ENCODE results near the gene FBXO27.
"Not testable (repeated sequence)": the region's sequence is repeated elsewhere in the genome, so short reads cannot be mapped to it uniquely, and the experiment has no call there.

The FBXO27 gene

GRCh38 chr19:39032063-39032918 is at the start of gene FBXO27:
FBXO27 (minus strand) TSS chr19:39032549; CDS start chr19:39032227, 322 bp downstream.
- peaks cover 2% of the 10 kb centered on the region for H3K27me3 Mint-ChIP-seq
- no peak within 1 kb of the TSS for H3K27ac Mint-ChIP-seq
- peak within 1 kb of the TSS; percentile 63 for H3K4me3 Mint-ChIP-seq

GRCh38 chr19:39080431-39080830 is 48.1 kb upstream of the FBXO27 start:
- no peak overlapping the region for H3K27ac Mint-ChIP-seq
- H3K4me1 Mint-ChIP-seq = peaks cover 13% of the 10 kb centered on the region
- H3K27me3 Mint-ChIP-seq = peaks cover 21% of the 10 kb centered on the region
- no peaks in the 10 kb centered on the region for H3K9me3 Mint-ChIP-seq
- H3K36me3 Mint-ChIP-seq = no peaks in the 10 kb centered on the region
- no peak overlapping the region for H3K4me3 Mint-ChIP-seq

More at GRCh38 chr19:39032063-39032918, at the start of gene FBXO27:
- Mint-ChIP-seq H3K9me3 (no peaks in the 10 kb centered on the region), H3K4me1 (peaks cover 7% of the 10 kb centered on the region), H3K36me3 (no peaks in the 10 kb centered on the region)

DNA sequence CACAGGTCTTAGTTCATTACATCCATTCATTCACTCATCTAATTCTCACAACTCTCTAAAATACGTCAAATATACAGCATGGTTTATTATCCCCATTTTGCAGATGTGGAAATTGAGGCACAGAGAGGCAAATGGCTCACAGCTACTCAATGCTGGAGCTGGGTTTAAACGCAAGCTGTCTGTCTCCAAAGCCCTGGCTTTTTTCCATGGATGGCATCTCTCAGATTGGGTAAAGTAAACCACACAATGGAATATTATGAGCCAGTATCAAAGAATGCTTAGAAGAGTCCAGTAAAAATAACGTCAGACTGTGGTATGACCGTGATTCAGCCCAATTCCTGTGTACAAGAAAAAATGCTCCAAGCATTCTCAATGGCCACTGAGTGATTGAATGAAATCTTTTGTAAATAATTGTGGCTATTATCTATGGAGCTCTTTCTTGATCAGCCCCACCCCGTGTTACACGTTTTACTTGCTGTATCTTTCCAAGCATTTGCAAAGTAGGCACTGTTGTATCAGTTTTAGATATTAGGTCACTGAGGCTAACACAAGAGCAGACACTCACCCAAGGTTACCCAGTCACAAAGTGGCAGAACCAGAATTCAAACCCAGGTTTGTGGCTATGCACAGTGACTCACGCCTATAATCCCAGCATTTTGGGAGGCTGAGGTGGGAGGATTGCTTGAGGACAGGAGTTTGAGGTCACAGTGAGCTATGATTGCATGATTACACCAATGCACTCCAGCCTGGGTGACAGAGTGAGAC is 46.3 kb upstream of the FBXO27 start:
- Mint-ChIP-seq H3K27me3 (peaks cover 15% of the 10 kb centered on the region), H3K4me3 (no peak overlapping the region), H3K36me3 (no peaks in the 10 kb centered on the region), H3K27ac (no peak overlapping the region), H3K9me3 (no peaks in the 10 kb centered on the region), H3K4me1 (peaks cover 18% of the 10 kb centered on the region)

DNA sequence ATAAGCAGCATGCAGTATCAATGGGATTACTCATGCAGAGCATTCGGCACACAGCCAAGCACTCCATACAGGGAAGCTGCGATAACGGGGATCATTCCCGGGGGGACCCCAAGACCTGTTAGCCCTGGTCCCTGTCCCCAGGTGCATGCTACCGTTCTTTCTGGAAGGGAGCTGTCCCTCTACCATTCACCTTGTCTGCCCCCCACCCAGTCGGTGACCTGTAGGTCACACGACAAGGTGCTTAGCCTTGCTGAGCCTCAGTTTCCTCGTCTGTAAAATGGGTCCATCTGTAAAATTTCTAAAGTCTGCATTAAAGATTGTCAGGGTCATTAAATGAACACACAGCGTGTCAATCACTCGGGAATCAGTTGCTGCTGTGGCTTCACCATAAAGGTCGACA is 45.0 kb upstream of the FBXO27 start:
- H3K27ac Mint-ChIP-seq = peak overlapping the region; percentile 74
- H3K36me3 Mint-ChIP-seq = no peaks in the 10 kb centered on the region
- H3K27me3 Mint-ChIP-seq = peaks cover 7% of the 10 kb centered on the region
- no peaks in the 10 kb centered on the region for H3K9me3 Mint-ChIP-seq
- H3K4me3 Mint-ChIP-seq = no peak overlapping the region
- peaks cover 22% of the 10 kb centered on the region for H3K4me1 Mint-ChIP-seq

- H3K4me1 Mint-ChIP-seq = peaks cover 23% of the 10 kb centered on the region
- peaks cover 1% of the 10 kb centered on the region for H3K27me3 Mint-ChIP-seq
- no peaks in the 10 kb centered on the region for H3K36me3 Mint-ChIP-seq
- no peak overlapping the region for H3K27ac Mint-ChIP-seq
- H3K9me3 Mint-ChIP-seq = no peaks in the 10 kb centered on the region
- H3K4me3 Mint-ChIP-seq = no peak overlapping the region
Observed at GRCh38 chr19:39074942-39075341, 42.6 kb upstream of the FBXO27 start.

GRCh38 chr19:39074205-39074692 is 41.9 kb upstream of the FBXO27 start:
- Mint-ChIP-seq H3K9me3 (no peaks in the 10 kb centered on the region), H3K4me3 (peak overlapping the region; percentile 76), H3K4me1 (peaks cover 23% of the 10 kb centered on the region), H3K27me3 (no peaks in the 10 kb centered on the region), H3K27ac (no peak overlapping the region), H3K36me3 (no peaks in the 10 kb centered on the region)

GRCh38 chr19:39070888-39071287 is 38.5 kb upstream of the FBXO27 start:
- H3K9me3 Mint-ChIP-seq = no peaks in the 10 kb centered on the region
- H3K4me3 Mint-ChIP-seq = no peak overlapping the region
- no peak overlapping the region for H3K27ac Mint-ChIP-seq
- no peaks in the 10 kb centered on the region for H3K27me3 Mint-ChIP-seq
- H3K36me3 Mint-ChIP-seq = no peaks in the 10 kb centered on the region
- H3K4me1 Mint-ChIP-seq = peaks cover 22% of the 10 kb centered on the region

DNA sequence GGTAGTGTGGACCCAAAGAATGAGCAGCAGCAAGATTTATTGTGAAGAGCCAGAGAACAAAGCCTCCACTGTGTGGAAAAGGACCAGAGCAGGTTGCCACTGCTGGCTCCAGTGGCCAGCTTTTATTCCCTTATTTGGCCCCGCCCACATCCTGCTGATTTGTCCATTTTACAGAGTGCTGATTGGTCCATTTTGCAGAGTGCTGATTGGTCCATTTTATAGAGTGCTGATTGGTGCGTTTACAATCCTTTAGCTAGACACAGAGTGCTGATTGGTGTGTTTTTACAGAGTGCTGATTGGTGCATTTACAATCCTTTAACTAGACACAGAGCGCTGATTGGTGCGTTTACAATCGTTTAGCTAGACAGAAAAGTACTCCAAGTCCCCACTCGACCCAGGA is 35.9 kb upstream of the FBXO27 start:
- not testable (repeated sequence) for H3K9me3 Mint-ChIP-seq, H3K36me3 Mint-ChIP-seq, H3K4me3 Mint-ChIP-seq, H3K27me3 Mint-ChIP-seq, H3K27ac Mint-ChIP-seq, H3K4me1 Mint-ChIP-seq

- Mint-ChIP-seq H3K4me1 (no peaks in the 10 kb centered on the region), H3K27me3 (no peaks in the 10 kb centered on the region), H3K9me3 (no peaks in the 10 kb centered on the region), H3K36me3 (no peaks in the 10 kb centered on the region), H3K27ac (no peak overlapping the region), H3K4me3 (no peak overlapping the region)
Observed at GRCh38 chr19:39067104-39067503, 34.8 kb upstream of the FBXO27 start.

- Mint-ChIP-seq H3K27ac (no peak overlapping the region), H3K4me1 (peaks cover 4% of the 10 kb centered on the region), H3K27me3 (no peaks in the 10 kb centered on the region), H3K4me3 (no peak overlapping the region), H3K36me3 (no peaks in the 10 kb centered on the region), H3K9me3 (no peaks in the 10 kb centered on the region)
Observed at GRCh38 chr19:39065928-39066327, 33.6 kb upstream of the FBXO27 start.

DNA sequence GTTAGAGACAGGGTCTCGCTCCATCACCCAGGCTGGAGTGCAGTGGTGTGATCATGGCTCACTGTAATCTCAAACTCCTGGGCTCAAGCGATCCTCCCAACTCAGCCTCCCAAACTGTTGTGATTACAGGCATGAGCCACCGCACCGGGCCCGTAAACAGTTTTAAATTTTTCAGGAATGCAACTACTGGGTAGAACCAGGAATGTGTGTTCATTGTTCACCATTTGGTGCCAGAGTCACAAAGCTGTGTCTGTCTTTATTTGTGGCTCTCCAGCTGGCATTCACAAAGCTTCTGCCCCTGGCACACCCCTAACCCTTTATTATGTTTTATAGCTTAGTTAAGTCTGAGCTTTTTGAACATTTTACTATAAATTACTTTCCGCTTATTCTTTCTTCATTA is 32.1 kb upstream of the FBXO27 start:
- Mint-ChIP-seq H3K36me3 (no peaks in the 10 kb centered on the region), H3K27me3 (no peaks in the 10 kb centered on the region), H3K4me1 (peaks cover 4% of the 10 kb centered on the region), H3K27ac (no peak overlapping the region), H3K4me3 (no peak overlapping the region), H3K9me3 (no peaks in the 10 kb centered on the region)

- Mint-ChIP-seq H3K4me3 (no peak overlapping the region), H3K9me3 (no peaks in the 10 kb centered on the region), H3K27me3 (no peaks in the 10 kb centered on the region), H3K4me1 (peaks cover 4% of the 10 kb centered on the region), H3K27ac (no peak overlapping the region), H3K36me3 (no peaks in the 10 kb centered on the region)
Observed at GRCh38 chr19:39060171-39060570, 27.8 kb upstream of the FBXO27 start.

DNA sequence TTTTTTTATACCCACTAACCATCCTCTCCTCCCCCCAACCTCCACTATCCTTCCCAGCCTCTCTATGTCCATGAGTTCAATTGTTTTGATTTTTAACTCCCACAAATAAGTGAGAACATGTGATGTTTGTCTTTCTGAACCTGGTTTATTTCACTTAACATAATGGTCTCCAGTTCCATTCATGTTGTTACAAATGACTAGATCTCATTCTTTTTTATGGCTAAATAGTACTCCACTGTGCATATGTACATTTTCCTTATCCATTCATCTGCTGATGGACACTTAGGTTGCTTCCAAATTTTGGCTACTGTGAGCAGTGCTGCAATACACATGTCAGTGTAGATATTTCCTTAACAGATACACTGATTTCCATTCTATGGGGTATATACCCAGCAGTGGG is 27.0 kb upstream of the FBXO27 start:
- Mint-ChIP-seq H3K9me3 (no peaks in the 10 kb centered on the region), H3K27ac (no peak overlapping the region), H3K36me3 (no peaks in the 10 kb centered on the region), H3K4me1 (peaks cover 4% of the 10 kb centered on the region), H3K27me3 (no peaks in the 10 kb centered on the region), H3K4me3 (no peak overlapping the region)

DNA sequence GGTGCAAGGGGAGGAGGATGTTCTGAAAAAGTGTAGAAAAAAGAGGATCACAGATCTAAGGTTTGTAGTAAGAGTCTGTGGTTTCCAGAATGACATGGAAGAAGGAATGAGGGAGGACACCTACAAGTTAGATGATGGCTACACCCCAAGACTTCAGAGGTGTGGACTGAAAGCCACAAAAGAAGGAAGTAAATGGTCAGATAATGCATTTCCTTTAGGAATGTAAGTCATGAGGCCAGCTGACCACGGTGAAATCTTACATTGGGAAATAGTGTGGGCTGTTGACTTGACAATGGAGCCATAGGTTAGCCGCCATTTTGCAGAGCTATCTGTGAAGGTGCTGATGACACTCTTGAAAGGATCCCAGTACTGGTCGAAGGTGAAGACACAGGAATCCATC is 25.3 kb upstream of the FBXO27 start:
- no peak overlapping the region for H3K4me3 Mint-ChIP-seq
- H3K27me3 Mint-ChIP-seq = no peaks in the 10 kb centered on the region

GRCh38 chr19:39054091-39054470 is 21.7 kb upstream of the FBXO27 start:
- no peaks in the 10 kb centered on the region for H3K27me3 Mint-ChIP-seq
- no peaks in the 10 kb centered on the region for H3K9me3 Mint-ChIP-seq
- H3K36me3 Mint-ChIP-seq = no peaks in the 10 kb centered on the region
- no peaks in the 10 kb centered on the region for H3K4me1 Mint-ChIP-seq
- H3K27ac Mint-ChIP-seq = no peak overlapping the region
- H3K4me3 Mint-ChIP-seq = no peak overlapping the region

More for the DNA sequence above, 25.3 kb upstream of the FBXO27 start:
- no peak overlapping the region for H3K27ac Mint-ChIP-seq
- H3K4me1 Mint-ChIP-seq = peaks cover 4% of the 10 kb centered on the region
- no peaks in the 10 kb centered on the region for H3K36me3 Mint-ChIP-seq
- no peaks in the 10 kb centered on the region for H3K9me3 Mint-ChIP-seq
